H9 (cell line): ENCODE measurements around the gene SPINK1. TPM values are rescaled to one million over a fixed set of nuclear protein-coding genes. Genes with fewer than 3 reads are reported as not detected.

Experiments used
- DNase-seq: peaks from one replicate; pipeline ENCODE4 v3.0.0-alpha.2; 2017
- H2AFZ ChIP-seq: one replicate; pipeline ENCODE4 v1.6.1; 2013; ENCODE audit warnings: mild to moderate bottlenecking, low read length, control low read depth, moderate library complexity
- H2AK5ac ChIP-seq: 2 replicates; pipeline ENCODE4 v1.6.1; 2013; ENCODE audit warnings: low read length, control low read depth, mixed read lengths; ENCODE audit not compliant: insufficient read length
- H2BK120ac ChIP-seq: one replicate; pipeline ENCODE4 v1.6.1; 2013; ENCODE audit warnings: low read depth, mild to moderate bottlenecking, low read length, control low read depth, inconsistent platforms; ENCODE audit not compliant: poor library complexity, severe bottlenecking
- H2BK12ac ChIP-seq: 2 replicates; pipeline ENCODE4 v1.6.1; 2013; ENCODE audit warnings: low read length, control low read depth, mixed read lengths, low read depth; ENCODE audit not compliant: insufficient read length
- H2BK15ac ChIP-seq: 2 replicates; pipeline ENCODE4 v1.6.1; 2013; ENCODE audit warnings: low read depth, low read length, control low read depth
- H2BK20ac ChIP-seq: one replicate; pipeline ENCODE4 v1.6.1; 2013; ENCODE audit warnings: low read depth, mild to moderate bottlenecking, low read length, control low read depth, inconsistent platforms; ENCODE audit not compliant: poor library complexity, severe bottlenecking
- H2BK5ac ChIP-seq: 2 replicates; pipeline ENCODE4 v1.6.1; 2013; ENCODE audit warnings: low read length, control low read depth, mixed read lengths; ENCODE audit not compliant: insufficient read length
- H3K14ac ChIP-seq: 2 replicates; pipeline ENCODE4 v1.6.1; 2013; ENCODE audit warnings: low read length, control low read depth; ENCODE audit not compliant: insufficient read depth
- H3K18ac ChIP-seq: 2 replicates; pipeline ENCODE4 v1.6.1; 2013; ENCODE audit warnings: low read depth, mild to moderate bottlenecking, mixed read lengths, low read length, control low read depth; ENCODE audit not compliant: insufficient read length
- H3K23ac ChIP-seq: 2 replicates; pipeline ENCODE4 v1.6.1; 2013; ENCODE audit warnings: low read length, control low read depth, mixed read lengths, low read depth; ENCODE audit not compliant: insufficient read length
- H3K23me2 ChIP-seq: 2 replicates; pipeline ENCODE4 v1.6.1; 2013; ENCODE audit warnings: low read depth, mild to moderate bottlenecking, mixed read lengths, low read length, control low read depth; ENCODE audit not compliant: insufficient read length, poor library complexity, severe bottlenecking
- H3K27ac ChIP-seq: 2 replicates; pipeline ENCODE4 v1.5.1; 2013; ENCODE audit warnings: low read length, control low read depth, mixed read lengths, low read depth; ENCODE audit not compliant: insufficient read length
- H3K27me3 ChIP-seq: 2 replicates; pipeline ENCODE4 v1.6.1; 2013; ENCODE audit warnings: low read length, control low read depth, inconsistent platforms; ENCODE audit not compliant: insufficient read depth
- H3K4ac ChIP-seq: 2 replicates; pipeline ENCODE4 v1.6.1; 2013; ENCODE audit warnings: low read depth, mild to moderate bottlenecking, control low read depth, inconsistent platforms, low read length, moderate library complexity
- H3K4me1 ChIP-seq: 2 replicates; pipeline ENCODE4 v1.6.1; 2013; ENCODE audit warnings: low read length, control low read depth, inconsistent platforms; ENCODE audit not compliant: insufficient read depth
- H3K4me2 ChIP-seq: 2 replicates; pipeline ENCODE4 v1.6.1; 2013; ENCODE audit warnings: low read length, control low read depth, mixed read lengths; ENCODE audit not compliant: insufficient read length, insufficient read depth
- H3K56ac ChIP-seq: 2 replicates; pipeline ENCODE4 v1.6.1; 2013; ENCODE audit warnings: low read depth, mild to moderate bottlenecking, mixed read lengths, low read length, control low read depth; ENCODE audit not compliant: insufficient read length
- H3K79me1 ChIP-seq: 2 replicates; pipeline ENCODE4 v1.6.1; 2013; ENCODE audit warnings: low read depth, mild to moderate bottlenecking, moderate library complexity, low read length, control low read depth, inconsistent platforms; ENCODE audit not compliant: insufficient read depth, poor library complexity, severe bottlenecking
- H3K79me2 ChIP-seq: 2 replicates; pipeline ENCODE4 v1.6.1; 2013; ENCODE audit warnings: low read length, control low read depth, inconsistent platforms; ENCODE audit not compliant: insufficient read depth
- H3K9ac ChIP-seq: 2 replicates; pipeline ENCODE4 v1.6.1; 2013; ENCODE audit warnings: low read length, control low read depth, mixed read lengths; ENCODE audit not compliant: insufficient read length; ENCODE audit errors: extremely low read depth
- H3K9me3 ChIP-seq: one replicate; pipeline ENCODE4 v1.6.1; 2013; ENCODE audit warnings: low read depth, low read length, inconsistent platforms; ENCODE audit not compliant: control insufficient read depth
- H3T11ph ChIP-seq: one replicate; pipeline ENCODE4 v1.6.1; 2013; ENCODE audit warnings: mild to moderate bottlenecking, low read length, control low read depth, inconsistent platforms
- H4K20me1 ChIP-seq: one replicate; pipeline ENCODE4 v1.6.1; 2013; ENCODE audit not compliant: control insufficient read depth, insufficient read length, insufficient read depth
- H4K5ac ChIP-seq: 2 replicates; pipeline ENCODE4 v1.6.1; 2013; ENCODE audit warnings: low read depth, mild to moderate bottlenecking, mixed read lengths, low read length, control low read depth; ENCODE audit not compliant: insufficient read length
- H4K8ac ChIP-seq: replicated peaks from 2 replicates; pipeline ENCODE4 v1.6.1; 2013; ENCODE audit warnings: low read length, control low read depth, mixed read lengths, low read depth; ENCODE audit not compliant: insufficient read length
- H4K91ac ChIP-seq: 2 replicates; pipeline ENCODE4 v1.6.1; 2013; ENCODE audit warnings: low read depth, mild to moderate bottlenecking, moderate library complexity, mixed read lengths, low read length, control low read depth; ENCODE audit not compliant: insufficient read length
- H3K27ac Mint-ChIP-seq, 3 experiments: 2 replicates in 2 of 3; 3 replicates in 1 of 3; pipeline ENCODE4 v1.8.0; 2020 to 2021; ENCODE audit warnings: mixed read lengths in 3 of 3, mild to moderate bottlenecking in 1 of 3, moderate library complexity in 1 of 3
- H3K27me3 Mint-ChIP-seq: 2 replicates; pipeline ENCODE4 v1.8.0; 2021; ENCODE audit warnings: low read depth, mild to moderate bottlenecking, moderate library complexity, mixed read lengths
- H3K36me3 Mint-ChIP-seq, 3 experiments: 2 replicates in 2 of 3; 3 replicates in 1 of 3; pipeline ENCODE4 v1.8.0; 2020 to 2021; ENCODE audit warnings: low read depth in 3 of 3, mixed read lengths in 3 of 3; ENCODE audit not compliant: insufficient read depth in 1 of 3
- H3K4me1 Mint-ChIP-seq, 2 experiments: 2 replicates each; pipeline ENCODE4 v1.8.0; 2020; ENCODE audit warnings: mixed read lengths in 2 of 2
- H3K4me3 Mint-ChIP-seq, 2 experiments: 2 replicates in 1 of 2; 3 replicates in 1 of 2; pipeline ENCODE4 v1.8.0; 2020 to 2021; ENCODE audit warnings: mild to moderate bottlenecking in 2 of 2, mixed read lengths in 2 of 2, moderate library complexity in 1 of 2
- H3K9me3 Mint-ChIP-seq, 2 experiments: 2 replicates in 1 of 2; 3 replicates in 1 of 2; pipeline ENCODE4 v1.8.0; 2020; ENCODE audit warnings: mild to moderate bottlenecking in 2 of 2, mixed read lengths in 2 of 2, moderate library complexity in 1 of 2
- total RNA-seq: library from RNA; stranded (reverse); gene quantifications from 2 replicates; pipeline ENCODE4 v1.2.1, GENCODE V29; 2021
- TF ChIP-seq, protein P1 (sequence below): fragments of 200-600 bp; sonication (generic); conservative IDR thresholded peaks from 3 replicates; pipeline ENCODE4 v1.8.0; 2021; ENCODE audit warnings: antibody characterized with exemption, mild to moderate bottlenecking

The SPINK1 gene
- total RNA-seq, 1 experiment from 2014 or later, result 3.1 TPM

- Histone ChIP-seq H3K14ac (no peak overlapping the region), H2BK5ac (no peak overlapping the region), H3K27ac (no peak overlapping the region), H4K20me1 (no peaks in the 10 kb centered on the region), H2BK120ac (no peak overlapping the region), H3K9ac (no peak overlapping the region), H2AK5ac (no peak overlapping the region), H3T11ph (no peak overlapping the region), H2BK12ac (no peak overlapping the region), H3K4me2 (no peak overlapping the region), H3K27me3 (no peaks in the 10 kb centered on the region), H3K9me3 (no peaks in the 10 kb centered on the region), H2BK15ac (no peak overlapping the region), H3K23me2 (no peaks in the 10 kb centered on the region), H3K23ac (no peak overlapping the region), H4K5ac (no peak overlapping the region), H3K18ac (no peak overlapping the region), H3K56ac (no peak overlapping the region), H3K79me2 (no peaks in the 10 kb centered on the region), H3K79me1 (no peaks in the 10 kb centered on the region), H3K4ac (no peak overlapping the region), H2BK20ac (no peak overlapping the region), H2AFZ (no peak overlapping the region), H4K91ac (no peak overlapping the region), H3K4me1 (peaks cover 4% of the 10 kb centered on the region; the same call in 1 of the 2 replicates), H4K8ac (no peak overlapping the region)
- H3K27ac Mint-ChIP-seq, result no peak overlapping the region
- peaks cover 29 to 51% of the 10 kb centered on the region in 2 experiments for H3K4me1 Mint-ChIP-seq
- H3K36me3 Mint-ChIP-seq, result peaks cover 0 to 5% (median under 1%) of the 10 kb centered on the region in 3 experiments; a peak in 5 of 7 replicates
- no peak overlapping the region for H3K4me3 Mint-ChIP-seq
- DNase-seq, result no peak
- H3K9me3 Mint-ChIP-seq, result no peaks in the 10 kb centered on the region; a peak in 1 of 5 replicates
- peaks cover 2% of the 10 kb centered on the region; the same call in 1 of the 2 replicates for H3K27me3 Mint-ChIP-seq
- TF ChIP-seq, protein P1, sequence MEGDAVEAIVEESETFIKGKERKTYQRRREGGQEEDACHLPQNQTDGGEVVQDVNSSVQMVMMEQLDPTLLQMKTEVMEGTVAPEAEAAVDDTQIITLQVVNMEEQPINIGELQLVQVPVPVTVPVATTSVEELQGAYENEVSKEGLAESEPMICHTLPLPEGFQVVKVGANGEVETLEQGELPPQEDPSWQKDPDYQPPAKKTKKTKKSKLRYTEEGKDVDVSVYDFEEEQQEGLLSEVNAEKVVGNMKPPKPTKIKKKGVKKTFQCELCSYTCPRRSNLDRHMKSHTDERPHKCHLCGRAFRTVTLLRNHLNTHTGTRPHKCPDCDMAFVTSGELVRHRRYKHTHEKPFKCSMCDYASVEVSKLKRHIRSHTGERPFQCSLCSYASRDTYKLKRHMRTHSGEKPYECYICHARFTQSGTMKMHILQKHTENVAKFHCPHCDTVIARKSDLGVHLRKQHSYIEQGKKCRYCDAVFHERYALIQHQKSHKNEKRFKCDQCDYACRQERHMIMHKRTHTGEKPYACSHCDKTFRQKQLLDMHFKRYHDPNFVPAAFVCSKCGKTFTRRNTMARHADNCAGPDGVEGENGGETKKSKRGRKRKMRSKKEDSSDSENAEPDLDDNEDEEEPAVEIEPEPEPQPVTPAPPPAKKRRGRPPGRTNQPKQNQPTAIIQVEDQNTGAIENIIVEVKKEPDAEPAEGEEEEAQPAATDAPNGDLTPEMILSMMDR, result no peak
These were observed 25.3 kb upstream of the SPINK1 start for GRCh38 chr5:147856801-147857200.
